Keratinocyte (primary cell): Measurements from ENCODE around the gene KIFC1. TPM values are rescaled to one million over a fixed set of nuclear protein-coding genes. Genes with fewer than 3 reads are reported as not detected.
A peak's percentile ranks its signal among the peaks of the same experiment; 100 is the strongest.

Experiments used
- DNase-seq: peaks from one replicate; pipeline ENCODE4 v3.0.0-alpha.2; 2011; ENCODE audit warnings: low read depth, missing footprints, low spot score
- FAIRE-seq: peaks from 2 replicates; lab custom pipeline; 2011; peaks lifted over from hg19 to GRCh38; lab: Jason Lieb, UNC
- H2AFZ ChIP-seq: 2 replicates; pipeline ENCODE4 v1.6.0; 2012; ENCODE audit warnings: low read length, control low read depth, inconsistent platforms; ENCODE audit not compliant: control insufficient read depth
- H3K27ac ChIP-seq: 2 replicates; pipeline ENCODE4 v1.5.1; 2011; ENCODE audit warnings: low read length; ENCODE audit not compliant: control insufficient read depth, insufficient read depth
- H3K27me3 ChIP-seq: 3 replicates; pipeline ENCODE4 v1.6.0; 2011; ENCODE audit warnings: low read length; ENCODE audit not compliant: control insufficient read depth, insufficient read depth; ENCODE audit errors: extremely low read depth
- H3K36me3 ChIP-seq, 2 experiments: 2 replicates in 1 of 2; 3 replicates in 1 of 2; pipeline ENCODE4 v1.5.1; 2011; ENCODE audit warnings: low read length in 2 of 2, mild to moderate bottlenecking in 1 of 2; ENCODE audit not compliant: control insufficient read depth in 2 of 2, insufficient read depth in 2 of 2; ENCODE audit errors: extremely low read depth in 1 of 2
- H3K4me1 ChIP-seq: 3 replicates; pipeline ENCODE4 v1.5.1; 2011; ENCODE audit warnings: low read length; ENCODE audit not compliant: control insufficient read depth, insufficient read depth; ENCODE audit errors: extremely low read depth
- H3K4me2 ChIP-seq: 3 replicates; pipeline ENCODE4 v1.6.0; 2011; ENCODE audit warnings: low read depth, low read length; ENCODE audit not compliant: control insufficient read depth, insufficient read depth; ENCODE audit errors: extremely low read depth
- H3K4me3 ChIP-seq, 3 experiments: fragments of 200-600 bp in 1 of 3; sonication (generic) in 1 of 3; 2 replicates in 2 of 3; 3 replicates in 1 of 3; pipeline ENCODE4 v1.5.1; 2011 to 2016; ENCODE audit warnings: low read length in 3 of 3, mild to moderate bottlenecking in 3 of 3, control low read depth in 2 of 3, inconsistent platforms in 1 of 3, low read depth in 1 of 3, mixed read lengths in 1 of 3, mixed run types in 1 of 3, moderate library complexity in 1 of 3; ENCODE audit not compliant: control insufficient read depth in 2 of 3, insufficient read depth in 2 of 3; ENCODE audit errors: extremely low read depth in 1 of 3
- H3K79me2 ChIP-seq: 2 replicates; pipeline ENCODE4 v1.6.0; 2012; ENCODE audit warnings: low read length; ENCODE audit not compliant: control insufficient read depth, insufficient read depth
- H3K9ac ChIP-seq: 3 replicates; pipeline ENCODE4 v1.6.0; 2011; ENCODE audit warnings: low read length; ENCODE audit not compliant: control insufficient read depth, insufficient read depth; ENCODE audit errors: extremely low read depth
- H3K9me1 ChIP-seq: 3 replicates; pipeline ENCODE4 v1.6.0; 2011; ENCODE audit warnings: low read length; ENCODE audit not compliant: control insufficient read depth, insufficient read depth; ENCODE audit errors: extremely low read depth
- H3K9me3 ChIP-seq: 2 replicates; pipeline ENCODE4 v1.5.1; 2012; ENCODE audit warnings: low read depth, low read length; ENCODE audit not compliant: control insufficient read depth
- H4K20me1 ChIP-seq: 3 replicates; pipeline ENCODE4 v1.6.0; 2011; ENCODE audit warnings: low read length; ENCODE audit not compliant: control insufficient read depth, insufficient read depth; ENCODE audit errors: extremely low read depth
- EZH2 ChIP-seq: IDR thresholded peaks from one replicate; pipeline ENCODE4 v1.6.1; 2012; ENCODE audit warnings: inconsistent platforms, mild to moderate bottlenecking, low read length, moderate library complexity
- dilution Hi-C: fragments of 300-500 bp; cut with MboI; formaldehyde crosslinking; loops from one replicate; pipeline ENCODE4 v1.7.0; 2020; ENCODE audit warnings: low sequenced_read_pairs; ENCODE audit not compliant: extremely low pct_ligation_motif_present
- polyA plus RNA-seq, 5 experiments: library from polyadenylated mRNA; depleted of rRNA in 3 of 5; stranded (reverse) in 3 of 5; stranded (forward) in 1 of 5; unstranded in 1 of 5; fragments of >200 nt; gene quantifications; 1 replicate in 1 of 5; 2 replicates in 3 of 5; 3 replicates in 1 of 5; pipeline versions ENCODE4 v1.2.1 to v1.2.3, GENCODE V29; 2011 to 2012; ENCODE audit warnings: missing spikeins in 2 of 5, low read depth in 1 of 5, low replicate concordance in 1 of 5
- TF ChIP-seq, protein P1 (sequence below), 3 experiments: IDR thresholded peaks in 1 of 3; conservative IDR thresholded peaks in 1 of 3; optimal IDR thresholded peaks in 1 of 3; 2 replicates in 2 of 3; 3 replicates in 1 of 3; pipeline versions ENCODE3 to v1.5.1; 2011; ENCODE audit warnings: low read length in 3 of 3, mild to moderate bottlenecking in 3 of 3, moderate library complexity in 2 of 3, control low read depth in 1 of 3, inconsistent platforms in 1 of 3; ENCODE audit not compliant: insufficient read depth in 2 of 3; ENCODE audit errors: extremely low read depth in 1 of 3

KIFC1 gene
- polyA plus RNA-seq, 1 donor (not counting 4 experiments of a cell fraction or from before 2014, with no cell fraction given), result 20.0 TPM

GRCh38 chr6:33418690-33419291 is 27.2 kb downstream of the KIFC1 start:
- Histone ChIP-seq H4K20me1 (peaks cover 5% of the 10 kb centered on the region), H3K27ac (peak overlapping the region; percentile 93), H3K79me2 (peaks cover 24% of the 10 kb centered on the region), H3K27me3 (no peaks in the 10 kb centered on the region), H3K4me1 (peaks cover 25% of the 10 kb centered on the region), H3K9me3 (no peaks in the 10 kb centered on the region), H2AFZ (peak overlapping the region; percentile 83), H3K4me2 (peak overlapping the region; percentile 92), H3K36me3 (peaks cover 16 to 27% of the 10 kb centered on the region in 2 experiments), H3K9me1 (no peaks in the 10 kb centered on the region), H3K9ac (peak overlapping the region; percentile 81), H3K4me3 (peak overlapping the region in 2 of 3 experiments; percentile 24 to 64)
- no peak for FAIRE-seq
- DNase-seq, result no peak
- dilution Hi-C loops, result no loop called here
- no peak for TF ChIP-seq EZH2
- TF ChIP-seq, protein P1, sequence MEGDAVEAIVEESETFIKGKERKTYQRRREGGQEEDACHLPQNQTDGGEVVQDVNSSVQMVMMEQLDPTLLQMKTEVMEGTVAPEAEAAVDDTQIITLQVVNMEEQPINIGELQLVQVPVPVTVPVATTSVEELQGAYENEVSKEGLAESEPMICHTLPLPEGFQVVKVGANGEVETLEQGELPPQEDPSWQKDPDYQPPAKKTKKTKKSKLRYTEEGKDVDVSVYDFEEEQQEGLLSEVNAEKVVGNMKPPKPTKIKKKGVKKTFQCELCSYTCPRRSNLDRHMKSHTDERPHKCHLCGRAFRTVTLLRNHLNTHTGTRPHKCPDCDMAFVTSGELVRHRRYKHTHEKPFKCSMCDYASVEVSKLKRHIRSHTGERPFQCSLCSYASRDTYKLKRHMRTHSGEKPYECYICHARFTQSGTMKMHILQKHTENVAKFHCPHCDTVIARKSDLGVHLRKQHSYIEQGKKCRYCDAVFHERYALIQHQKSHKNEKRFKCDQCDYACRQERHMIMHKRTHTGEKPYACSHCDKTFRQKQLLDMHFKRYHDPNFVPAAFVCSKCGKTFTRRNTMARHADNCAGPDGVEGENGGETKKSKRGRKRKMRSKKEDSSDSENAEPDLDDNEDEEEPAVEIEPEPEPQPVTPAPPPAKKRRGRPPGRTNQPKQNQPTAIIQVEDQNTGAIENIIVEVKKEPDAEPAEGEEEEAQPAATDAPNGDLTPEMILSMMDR (optimal IDR thresholded peaks at IDR 0.05 in 1 of 3, IDR thresholded peaks at IDR 0.05 in 1 of 3, conservative IDR thresholded peaks at IDR 0.05 in 1 of 3; ENCODE audit: extremely low read depth in 1 of 3, insufficient read depth in 2 of 3, low read length in 3 of 3), result no peak

DNA sequence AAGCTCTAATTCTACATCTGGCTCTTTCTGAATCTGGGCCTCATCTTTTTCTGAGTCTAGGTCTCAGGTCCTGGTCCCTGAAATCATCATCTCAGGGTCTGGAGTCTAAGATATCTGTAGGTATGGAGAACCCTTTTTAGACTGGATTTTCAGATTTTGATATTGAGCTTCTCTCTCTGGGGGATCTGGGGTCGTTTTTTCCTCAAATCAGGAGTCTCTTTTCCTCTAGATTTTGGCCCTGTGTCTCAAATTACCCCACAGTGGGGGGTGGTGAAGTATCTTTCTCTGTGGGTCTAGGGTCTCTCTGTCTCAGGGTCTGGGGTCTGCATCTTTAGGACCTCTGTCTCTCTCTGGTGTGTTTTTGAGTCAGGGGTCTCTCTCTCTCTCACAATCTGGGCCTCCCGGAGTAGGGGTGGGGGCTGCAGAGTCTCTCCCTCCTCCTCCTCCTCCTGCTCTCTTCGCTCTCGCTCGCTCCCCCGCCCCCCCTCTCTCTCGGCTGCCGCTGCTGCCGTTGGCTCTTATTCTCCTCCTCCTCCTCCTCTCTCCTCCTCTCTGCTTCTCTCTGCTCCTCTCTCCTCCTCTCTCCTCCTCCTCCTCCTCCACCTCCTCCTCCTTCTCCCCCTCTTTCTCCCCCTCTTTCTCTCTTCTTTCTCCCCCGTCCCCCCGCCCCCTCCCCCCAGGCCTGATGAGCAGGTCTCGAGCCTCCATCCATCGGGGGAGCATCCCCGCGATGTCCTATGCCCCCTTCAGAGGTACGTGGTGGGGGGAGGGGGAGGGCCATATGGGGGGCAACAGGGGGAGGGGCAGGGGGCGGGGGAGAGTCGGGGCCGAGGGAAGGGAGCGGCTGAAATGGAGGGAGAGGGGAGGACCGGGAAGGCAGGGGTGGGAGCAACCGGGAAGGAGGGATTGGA is 28.2 kb downstream of the KIFC1 start, which contains the start of gene SYNGAP1:
Gene SYNGAP1 (plus strand): TSS at position 486 of the 911 bp plus-strand sequence. CDS start 200 bp downstream, at position 686.
- peak within 1 kb of the TSS; percentile 93 for H3K27ac ChIP-seq
- peaks cover 24% of the 10 kb centered on the region for H3K79me2 ChIP-seq
- H3K9me1 ChIP-seq, result no peaks in the 10 kb centered on the region
- H3K9me3 ChIP-seq, result no peaks in the 10 kb centered on the region
- H3K4me3 ChIP-seq, result no peak within 1 kb of the TSS
- peaks cover 12 to 20% of the 10 kb centered on the region in 2 experiments for H3K36me3 ChIP-seq
- H4K20me1 ChIP-seq, result peaks cover 5% of the 10 kb centered on the region
- no peak for TF ChIP-seq EZH2
- TF ChIP-seq, protein P1 (optimal IDR thresholded peaks at IDR 0.05 in 1 of 3, IDR thresholded peaks at IDR 0.05 in 1 of 3, conservative IDR thresholded peaks at IDR 0.05 in 1 of 3; ENCODE audit: extremely low read depth in 1 of 3, insufficient read depth in 2 of 3, low read length in 3 of 3), result no peak
- H3K27me3 ChIP-seq, result no peaks in the 10 kb centered on the region
- no peak for DNase-seq
- peak within 1 kb of the TSS; percentile 92 for H3K4me2 ChIP-seq
- no peak for FAIRE-seq
- peak within 1 kb of the TSS; percentile 81 for H3K9ac ChIP-seq
- peaks cover 30% of the 10 kb centered on the region for H3K4me1 ChIP-seq
- dilution Hi-C loops, result no loop called here
- no peak within 1 kb of the TSS for H2AFZ ChIP-seq
